LNCaP clone FGC (cell line): ENCODE measurements around the gene SPTBN1.
"Not testable (repeated sequence)": the region's sequence is repeated elsewhere in the genome, so short reads cannot be mapped to it uniquely, and the experiment has no call there.

Experiments used
- DNase-seq: peaks from one replicate; pipeline ENCODE4 v3.0.0-alpha.2; 2011; ENCODE audit warnings: low read depth
- H3K4me3 ChIP-seq: 2 replicates; pipeline ENCODE4 v1.5.1; 2011; ENCODE audit warnings: mild to moderate bottlenecking, low read depth, low read length, control low read depth
- TF ChIP-seq, protein P1 (sequence below): IDR thresholded peaks from 2 replicates; pipeline ENCODE4 v1.5.1; 2012; ENCODE audit warnings: mild to moderate bottlenecking; ENCODE audit not compliant: control insufficient read depth, insufficient read depth; ENCODE audit errors: extremely low read depth

SPTBN1 gene

GRCh38 chr2:54514822-54515569, 58.9 kb downstream of the SPTBN1 start:
- TF ChIP-seq, protein P1, sequence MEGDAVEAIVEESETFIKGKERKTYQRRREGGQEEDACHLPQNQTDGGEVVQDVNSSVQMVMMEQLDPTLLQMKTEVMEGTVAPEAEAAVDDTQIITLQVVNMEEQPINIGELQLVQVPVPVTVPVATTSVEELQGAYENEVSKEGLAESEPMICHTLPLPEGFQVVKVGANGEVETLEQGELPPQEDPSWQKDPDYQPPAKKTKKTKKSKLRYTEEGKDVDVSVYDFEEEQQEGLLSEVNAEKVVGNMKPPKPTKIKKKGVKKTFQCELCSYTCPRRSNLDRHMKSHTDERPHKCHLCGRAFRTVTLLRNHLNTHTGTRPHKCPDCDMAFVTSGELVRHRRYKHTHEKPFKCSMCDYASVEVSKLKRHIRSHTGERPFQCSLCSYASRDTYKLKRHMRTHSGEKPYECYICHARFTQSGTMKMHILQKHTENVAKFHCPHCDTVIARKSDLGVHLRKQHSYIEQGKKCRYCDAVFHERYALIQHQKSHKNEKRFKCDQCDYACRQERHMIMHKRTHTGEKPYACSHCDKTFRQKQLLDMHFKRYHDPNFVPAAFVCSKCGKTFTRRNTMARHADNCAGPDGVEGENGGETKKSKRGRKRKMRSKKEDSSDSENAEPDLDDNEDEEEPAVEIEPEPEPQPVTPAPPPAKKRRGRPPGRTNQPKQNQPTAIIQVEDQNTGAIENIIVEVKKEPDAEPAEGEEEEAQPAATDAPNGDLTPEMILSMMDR = no peak
- no peak for DNase-seq
- H3K4me3 ChIP-seq = no peak overlapping the region

GRCh38 chr2:54516842-54517241, 60.7 kb downstream of the SPTBN1 start:
- no peak overlapping the region for H3K4me3 ChIP-seq
- DNase-seq = no peak
- TF ChIP-seq, protein P1 = no peak

DNA sequence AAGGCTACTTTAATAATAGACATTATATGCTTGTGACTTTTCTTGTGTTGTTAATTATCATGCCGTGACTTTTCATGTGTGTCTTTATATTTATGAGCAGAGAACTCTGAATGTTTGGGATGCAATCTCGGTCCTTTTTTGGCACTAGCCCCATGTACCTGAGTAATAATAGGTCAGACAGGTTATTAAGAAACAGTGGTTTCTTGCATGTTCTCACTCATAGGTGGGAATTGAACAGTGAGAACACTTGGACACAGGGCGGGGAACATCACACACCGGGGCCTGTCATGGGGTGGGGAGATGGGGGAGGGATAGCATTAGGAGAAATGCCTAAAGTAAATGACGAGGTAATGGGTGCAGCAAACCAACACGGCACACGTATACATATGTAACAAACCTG, 61.9 kb downstream of the SPTBN1 start:
- H3K4me3 ChIP-seq, DNase-seq: not testable (repeated sequence)

DNA sequence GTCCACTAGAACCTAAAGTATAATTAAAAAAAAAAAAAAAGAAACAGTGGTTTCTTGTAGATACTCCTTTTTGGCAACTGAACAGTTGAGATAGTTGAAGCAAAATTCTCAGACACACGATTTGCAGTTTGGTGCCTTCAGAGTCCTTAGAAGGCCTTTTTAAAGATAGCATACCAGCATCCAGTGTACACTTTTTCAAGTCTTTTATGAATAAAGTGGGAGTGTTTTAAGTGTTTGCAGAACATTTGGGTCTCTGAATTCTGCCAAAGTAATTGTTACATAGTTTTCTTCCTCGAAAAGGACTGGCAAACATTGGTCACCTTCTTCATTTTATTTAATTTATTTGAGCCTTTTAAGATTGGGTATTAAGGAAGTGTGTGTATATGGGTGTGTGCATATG, 62.3 kb downstream of the SPTBN1 start:
- no peak overlapping the region for H3K4me3 ChIP-seq
- no peak for DNase-seq
- TF ChIP-seq, protein P1 = no peak

GRCh38 chr2:54519841-54520459, 63.8 kb downstream of the SPTBN1 start:
- no peak for DNase-seq
- H3K4me3 ChIP-seq = no peak overlapping the region
- TF ChIP-seq, protein P1 = no peak

DNA sequence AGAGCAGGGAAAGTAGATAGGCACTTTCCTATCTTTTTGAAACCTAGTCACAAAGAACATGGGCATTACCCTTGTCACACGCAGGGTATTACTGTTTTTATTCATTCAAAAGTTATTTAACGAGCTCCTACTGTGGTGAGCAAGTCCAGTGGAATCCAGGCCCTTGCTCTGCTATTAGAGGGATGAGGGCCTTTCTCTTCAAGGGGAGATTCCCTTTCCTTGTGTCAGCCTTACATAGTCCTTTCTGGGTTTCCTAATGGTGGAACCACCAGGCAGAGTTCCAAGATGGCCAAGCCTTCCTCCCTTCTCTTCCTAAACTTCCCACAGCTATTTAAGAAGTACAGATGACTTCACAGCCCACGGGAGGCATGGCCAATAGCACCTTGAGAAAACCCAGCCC, 64.6 kb downstream of the SPTBN1 start:
- no peak overlapping the region for H3K4me3 ChIP-seq
- no peak for DNase-seq
- TF ChIP-seq, protein P1 = no peak

DNA sequence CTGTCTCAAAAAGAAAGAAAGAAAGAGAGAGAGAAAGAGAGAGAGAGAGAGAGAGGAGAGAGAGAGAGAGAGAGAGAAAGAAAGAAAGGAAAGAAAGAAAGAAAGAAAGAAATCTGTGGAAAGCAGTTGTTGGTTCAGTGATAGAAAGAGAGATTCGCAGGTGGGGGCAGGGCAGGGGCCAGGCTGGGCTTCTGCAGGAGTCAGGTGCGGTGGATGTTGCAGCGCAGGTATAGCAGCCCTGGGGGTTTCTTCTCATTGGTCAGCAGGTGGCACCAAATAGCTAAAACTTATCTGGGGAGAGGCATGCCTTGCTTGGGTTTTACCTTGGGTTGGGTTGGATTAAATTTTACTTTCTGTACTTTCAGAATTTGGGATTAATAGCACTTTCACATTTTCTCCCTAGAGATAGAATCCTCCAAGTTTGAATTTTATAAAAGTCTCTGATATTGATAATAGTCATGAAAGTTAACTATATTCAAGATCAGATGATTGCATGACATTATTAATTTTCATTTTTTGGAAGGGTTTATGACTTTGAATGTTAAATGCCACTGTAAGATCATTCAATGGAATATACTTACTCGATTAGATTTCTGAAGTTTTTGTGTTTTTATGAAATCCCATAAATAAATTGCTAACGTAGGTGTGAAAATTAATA, 66.6 kb downstream of the SPTBN1 start:
- peak; percentile 15 for DNase-seq
- TF ChIP-seq, protein P1 = peak; percentile 47

More for the DNA sequence above, 66.6 kb downstream of the SPTBN1 start:
- H3K4me3 ChIP-seq = no peak overlapping the region
